Measurements from ENCODE around the gene AQP7. TPM values are rescaled to one million over a fixed set of nuclear protein-coding genes. Genes with fewer than 3 reads are reported as not detected.
A peak's percentile ranks its signal among the peaks of the same experiment; 100 is the strongest.
"Not testable (repeated sequence)": the region's sequence is repeated elsewhere in the genome, so short reads cannot be mapped to it uniquely, and the experiment has no call there.

AQP7 gene
- total RNA-seq, 1 donor from 2014 or later, result not detected

- DNase-seq, result no peak
These were observed 29.1 kb upstream of the AQP7 start for GRCh38 chr9:33431420-33431819.

DNA sequence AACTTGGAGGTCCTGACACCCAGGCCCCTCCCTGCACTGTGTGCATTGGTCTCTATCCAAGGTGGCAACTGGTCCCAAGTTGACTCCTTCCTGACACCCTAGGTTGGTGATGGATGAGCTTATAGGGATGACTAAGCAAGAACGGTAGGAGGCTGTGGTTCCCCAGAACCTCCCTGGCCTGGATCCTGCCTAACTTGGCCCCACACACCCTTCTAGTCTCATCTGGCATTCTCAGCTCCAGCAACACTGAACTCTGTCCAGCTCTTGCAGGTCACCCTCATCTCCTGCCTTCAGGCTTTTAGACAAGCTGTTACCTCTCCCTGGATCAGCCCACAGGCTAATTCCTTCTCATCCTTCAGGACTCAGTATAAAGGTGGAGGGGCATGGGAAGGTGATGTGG, 28.6 kb upstream of the AQP7 start:
- no peak for DNase-seq

DNA sequence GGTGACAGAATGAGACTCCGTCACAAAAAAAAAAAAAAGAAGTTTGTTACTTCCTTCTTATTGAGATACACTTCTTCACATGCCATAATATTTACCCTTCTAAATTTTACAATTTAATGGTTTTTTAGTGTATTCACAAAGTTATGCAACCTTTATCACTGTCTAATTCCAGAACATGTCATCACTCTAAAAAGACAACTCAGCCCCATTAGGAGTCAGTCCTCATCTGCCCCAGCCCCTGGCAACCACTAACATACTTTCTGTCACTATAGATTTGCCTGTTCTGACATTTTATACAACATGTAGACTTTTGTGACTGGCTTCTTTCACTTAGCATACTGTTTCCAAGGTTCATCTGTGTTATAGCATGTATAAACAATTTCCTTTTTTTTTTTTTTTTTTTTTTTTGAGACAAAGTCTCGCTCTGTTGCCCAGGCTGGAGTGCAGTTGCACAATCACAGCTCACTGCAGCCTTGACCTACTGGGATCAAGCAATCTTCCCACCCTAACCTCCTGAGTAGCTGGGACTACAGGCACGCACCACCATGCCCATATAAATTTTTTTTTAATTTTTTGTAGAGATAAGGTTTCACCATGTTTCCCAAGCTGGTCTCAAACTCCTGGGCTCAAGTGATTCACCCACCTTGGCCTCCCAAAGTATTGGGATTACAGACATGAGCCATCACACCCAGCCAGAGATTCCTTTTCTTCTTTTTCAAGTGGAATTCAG, 27.1 kb upstream of the AQP7 start:
- no peak for DNase-seq

DNA sequence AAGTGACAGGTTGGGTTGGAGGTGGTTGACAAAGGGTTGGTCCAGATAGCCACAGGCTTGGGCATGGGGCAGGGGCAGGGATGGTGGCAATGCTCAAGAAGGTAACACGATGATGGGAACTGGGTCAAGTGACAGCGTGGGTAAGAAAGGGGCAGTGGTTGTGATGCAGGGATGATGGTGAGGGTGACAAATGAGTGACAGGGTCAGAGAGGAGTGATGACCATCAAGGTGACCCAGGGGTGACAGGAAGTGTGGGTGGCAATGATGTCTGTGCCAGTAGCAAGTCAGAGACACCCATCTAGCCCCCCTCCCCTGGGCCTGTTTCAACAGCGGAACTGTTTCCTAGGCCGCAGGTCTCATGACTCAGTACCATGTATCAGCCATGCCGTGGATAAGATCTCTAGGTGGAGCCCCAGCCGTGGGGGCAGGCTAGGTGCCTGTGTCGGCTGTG, 24.5 kb upstream of the AQP7 start:
- no peak for DNase-seq

DNA sequence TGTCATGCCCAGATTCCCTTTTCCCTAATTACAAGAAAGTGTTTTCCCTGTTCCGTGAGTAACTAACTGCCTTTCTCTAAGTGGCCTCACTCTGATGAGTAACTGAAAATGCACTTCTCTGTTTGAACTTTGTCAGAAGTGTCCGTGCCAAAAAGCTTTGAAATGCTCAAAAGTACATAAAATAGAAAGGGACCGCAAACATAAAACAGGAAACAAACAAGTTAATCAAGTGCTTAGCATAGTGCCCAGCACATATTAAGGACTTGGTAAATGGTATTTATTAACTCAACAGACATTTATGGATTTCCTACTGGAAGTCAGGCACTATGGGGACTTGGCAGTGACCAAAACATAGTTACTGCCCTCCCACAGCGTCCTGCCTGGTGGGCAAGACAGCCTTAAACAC, 22.8 kb upstream of the AQP7 start:
- DNase-seq, result no peak

DNA sequence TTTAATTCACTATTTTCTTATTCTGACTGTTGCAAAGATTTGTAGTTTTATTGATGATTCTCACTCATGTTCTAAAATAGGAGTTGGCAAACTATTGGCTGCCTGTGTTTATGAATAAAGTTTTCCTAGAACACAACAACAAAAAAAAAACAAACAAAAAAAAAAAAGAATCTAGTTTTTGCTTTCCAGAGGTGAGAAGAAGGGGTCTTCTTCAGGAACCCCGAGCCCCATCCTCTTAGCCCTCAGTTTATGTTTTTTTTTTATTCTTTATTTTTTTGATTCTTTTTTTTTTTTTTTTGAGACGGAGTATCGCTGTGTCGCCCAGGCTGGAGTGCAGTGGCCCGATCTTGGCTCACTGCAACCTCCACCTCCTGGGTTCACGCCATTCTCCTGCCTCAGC, 22.1 kb upstream of the AQP7 start:
- not testable (repeated sequence) for DNase-seq

- DNase-seq, result not testable (repeated sequence)
These were observed 21.7 kb upstream of the AQP7 start for GRCh38 chr9:33424043-33424442.

DNA sequence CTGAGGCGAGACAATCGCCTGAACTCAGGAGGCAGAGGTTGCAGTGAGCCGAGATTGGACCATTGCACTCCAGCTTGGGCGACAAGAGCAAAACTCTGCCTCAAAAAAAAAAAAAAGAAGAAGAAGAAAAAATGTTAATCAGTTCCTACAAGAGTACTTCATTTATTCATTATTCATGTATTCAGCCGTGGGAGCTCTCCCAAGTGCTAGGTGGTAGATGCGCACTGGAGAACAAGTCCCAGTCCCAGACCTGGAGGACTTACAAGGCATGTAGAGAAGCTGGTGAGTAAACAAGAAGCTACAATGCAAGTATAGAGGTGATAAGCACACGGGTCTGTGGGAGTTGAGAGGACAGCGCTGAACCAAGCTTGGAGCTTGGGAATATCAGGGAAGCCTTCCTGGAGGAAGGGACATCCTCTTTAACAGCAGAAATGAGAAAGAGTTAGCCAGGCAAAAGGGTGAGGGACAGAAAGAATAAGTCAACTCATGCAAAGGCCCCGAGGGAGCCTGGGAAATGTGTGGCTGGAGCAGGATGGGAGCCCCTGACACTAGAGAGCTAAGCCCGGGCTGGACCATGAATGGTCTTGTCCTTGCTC, 17.4 kb upstream of the AQP7 start:
- no peak for DNase-seq

GRCh38 chr9:33418090-33418489, 15.7 kb upstream of the AQP7 start:
- no peak for DNase-seq

DNA sequence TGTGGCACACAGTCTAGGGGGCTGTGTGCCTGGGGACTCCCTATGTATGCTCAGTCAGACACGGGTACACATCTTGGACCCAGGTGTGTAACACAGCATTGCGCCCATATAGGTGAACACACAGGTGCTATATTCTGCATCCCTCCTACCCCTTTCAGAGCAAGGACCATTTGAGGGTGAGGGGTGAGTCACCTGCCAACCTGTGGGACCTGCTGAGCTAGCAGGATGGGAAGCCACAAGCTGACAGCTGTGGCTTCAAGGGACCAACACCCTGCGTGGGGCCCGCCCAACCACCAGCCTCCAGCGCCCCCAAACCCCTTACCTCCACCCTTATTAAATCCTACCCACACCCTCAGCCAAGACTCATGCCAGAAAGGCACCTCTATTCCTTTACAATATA, 14.6 kb upstream of the AQP7 start:
- DNase-seq, result no peak

DNA sequence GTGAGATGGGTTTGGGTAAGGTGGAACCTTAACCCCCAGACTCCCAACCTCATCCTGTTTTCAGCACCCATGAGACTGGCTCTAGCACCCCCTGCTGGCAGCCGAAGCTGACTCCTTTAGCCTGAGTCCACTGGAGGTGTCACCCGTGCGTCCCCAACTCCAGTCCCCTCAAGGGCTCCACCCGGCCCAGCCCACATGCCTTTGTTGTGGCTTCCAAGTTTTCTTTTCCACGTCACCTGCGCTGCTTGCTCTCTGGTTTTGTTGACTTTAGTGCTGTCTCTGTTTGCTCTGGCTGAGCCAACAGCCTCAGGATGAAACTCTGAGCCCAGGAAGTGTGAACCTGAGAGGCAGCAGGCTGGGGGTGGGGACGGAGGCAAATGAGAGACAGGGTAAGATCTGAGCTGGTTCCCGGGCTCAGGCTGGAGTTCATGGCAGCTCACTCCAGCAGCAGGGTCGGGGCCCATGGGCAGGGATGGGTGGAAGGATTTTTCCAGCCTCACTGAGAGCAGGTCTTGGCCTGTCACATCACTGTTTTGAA, 13.2 kb upstream of the AQP7 start:
- DNase-seq, result peak; percentile 73

DNA sequence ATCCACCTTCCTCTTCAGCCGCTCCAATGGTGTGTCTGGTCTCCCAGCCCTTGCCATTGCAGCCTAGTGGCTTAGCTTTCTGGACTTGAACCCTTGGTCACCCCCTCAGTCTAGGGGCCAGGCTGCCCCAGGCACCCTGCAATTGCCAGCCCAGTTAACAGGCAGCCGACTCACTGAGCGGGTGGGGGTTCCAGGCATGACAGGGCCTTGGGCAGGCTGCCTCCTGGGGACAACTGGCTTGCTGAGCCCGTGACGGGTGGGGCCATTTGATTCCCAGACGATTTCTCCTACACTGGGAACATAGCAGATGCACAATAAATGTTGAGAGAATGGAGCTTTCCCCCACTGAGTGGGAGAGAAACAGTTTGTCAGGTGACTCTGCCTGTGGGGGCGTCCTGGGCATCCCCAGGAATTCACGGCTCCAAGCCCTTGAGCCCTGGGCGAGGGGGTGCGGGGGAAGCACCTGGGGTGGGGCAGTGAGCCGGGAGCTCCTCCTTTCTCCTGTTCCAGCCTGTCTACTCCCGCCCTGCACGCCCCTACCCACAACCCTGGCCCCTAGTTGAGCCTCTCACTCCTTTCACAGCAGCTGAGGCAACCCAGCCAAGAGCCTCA, 12.6 kb upstream of the AQP7 start:
- no peak for DNase-seq

GRCh38 chr9:33414268-33414667, 11.9 kb upstream of the AQP7 start:
- DNase-seq, result no peak

DNA sequence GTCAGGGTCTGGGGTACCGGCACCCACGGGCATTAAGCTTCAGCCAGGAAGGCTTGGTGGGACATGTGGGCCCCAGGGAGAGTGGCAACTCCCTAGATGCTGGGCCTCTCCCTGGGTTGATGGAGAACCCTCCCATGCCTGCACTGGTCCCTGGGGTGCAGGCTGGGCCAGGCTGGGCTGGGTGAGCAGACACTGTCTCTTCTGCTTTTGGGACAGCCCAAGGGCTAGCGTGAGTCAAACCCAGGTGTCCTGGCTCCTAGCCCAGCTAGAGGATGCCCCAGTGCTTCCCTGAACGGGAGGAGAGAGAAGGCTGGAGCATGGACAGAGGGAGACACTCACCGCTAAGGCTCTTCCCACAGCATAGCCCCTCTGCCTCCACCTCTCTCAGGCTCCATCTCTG, 5.7 kb upstream of the AQP7 start:
- DNase-seq, result no peak

GRCh38 chr9:33407061-33407460, 4.7 kb upstream of the AQP7 start:
- no peak for DNase-seq

DNA sequence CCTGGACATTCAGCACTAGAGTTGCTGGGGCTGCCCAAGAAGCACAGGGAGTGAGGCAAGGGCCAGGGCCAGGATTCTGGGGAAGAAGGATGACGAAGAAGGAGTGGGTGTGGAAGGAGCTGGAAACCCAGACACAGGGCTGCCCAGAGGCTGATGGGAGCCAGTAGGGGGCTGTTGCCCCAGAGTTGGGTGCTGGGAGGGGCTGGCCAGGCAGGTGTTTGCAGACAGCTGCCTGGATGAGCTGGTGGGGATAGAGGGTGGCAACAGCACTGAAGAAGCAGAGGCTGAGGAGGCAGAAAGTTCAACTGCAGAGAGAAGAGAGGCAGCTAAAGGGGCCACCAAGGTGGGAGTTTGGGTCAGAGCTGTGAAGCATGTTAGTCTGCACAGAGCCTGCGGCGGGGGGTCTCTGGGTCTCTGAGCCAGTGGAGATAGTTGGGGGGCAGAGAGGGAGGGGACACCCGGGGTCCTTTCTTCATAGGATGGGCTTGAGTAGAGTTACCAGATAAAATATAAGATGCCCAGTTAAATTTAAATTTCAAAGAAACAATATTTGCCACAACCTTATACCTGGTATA, 2.5 kb upstream of the AQP7 start:
- no peak for DNase-seq

GRCh38 chr9:33403941-33404787, 1.8 kb upstream of the AQP7 start:
- no peak for DNase-seq

DNA sequence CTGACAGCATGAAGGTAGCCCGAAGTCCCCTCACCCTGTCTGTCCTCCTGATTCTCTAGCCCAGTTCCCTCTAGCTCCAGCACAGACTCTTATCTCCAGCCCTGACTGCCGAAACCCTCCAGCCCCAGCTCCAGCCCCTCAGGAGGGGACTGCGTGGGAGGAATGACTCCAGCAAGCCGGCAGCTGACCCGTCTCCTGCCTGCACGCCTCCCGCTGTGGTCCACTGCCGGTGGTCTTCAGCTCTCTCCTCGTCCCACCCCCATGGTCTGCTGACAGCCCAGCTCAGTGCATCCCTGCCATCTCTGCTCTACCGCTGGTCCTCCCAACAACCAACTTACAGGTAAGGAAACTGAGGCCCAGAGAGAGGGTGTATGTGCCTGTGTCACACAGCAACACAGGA, 559 bp downstream of the AQP7 start:
- not testable (repeated sequence) for DNase-seq

GRCh38 chr9:33399047-33399446, 3.3 kb downstream of the AQP7 start:
- not testable (repeated sequence) for DNase-seq

DNA sequence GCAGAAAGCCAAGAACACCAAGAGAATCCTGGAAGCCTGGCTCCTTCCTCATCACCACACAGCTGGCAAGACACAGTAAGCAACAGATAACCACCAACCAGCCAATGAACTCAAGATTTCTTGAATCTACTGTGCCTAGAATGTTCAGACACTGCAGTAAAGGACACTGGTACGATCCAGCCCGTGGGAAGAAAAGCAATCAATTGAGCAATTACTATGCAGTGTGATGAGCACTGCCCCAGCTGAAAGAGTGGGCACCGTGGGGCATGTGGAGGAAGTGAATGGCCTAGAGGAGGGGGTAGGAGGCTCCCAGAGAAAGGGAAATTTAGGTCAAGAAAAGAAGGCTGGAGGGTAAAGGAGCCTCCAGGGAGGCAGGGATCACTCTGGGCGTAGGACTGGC, 4.6 kb downstream of the AQP7 start:
- DNase-seq, result not testable (repeated sequence)

DNA sequence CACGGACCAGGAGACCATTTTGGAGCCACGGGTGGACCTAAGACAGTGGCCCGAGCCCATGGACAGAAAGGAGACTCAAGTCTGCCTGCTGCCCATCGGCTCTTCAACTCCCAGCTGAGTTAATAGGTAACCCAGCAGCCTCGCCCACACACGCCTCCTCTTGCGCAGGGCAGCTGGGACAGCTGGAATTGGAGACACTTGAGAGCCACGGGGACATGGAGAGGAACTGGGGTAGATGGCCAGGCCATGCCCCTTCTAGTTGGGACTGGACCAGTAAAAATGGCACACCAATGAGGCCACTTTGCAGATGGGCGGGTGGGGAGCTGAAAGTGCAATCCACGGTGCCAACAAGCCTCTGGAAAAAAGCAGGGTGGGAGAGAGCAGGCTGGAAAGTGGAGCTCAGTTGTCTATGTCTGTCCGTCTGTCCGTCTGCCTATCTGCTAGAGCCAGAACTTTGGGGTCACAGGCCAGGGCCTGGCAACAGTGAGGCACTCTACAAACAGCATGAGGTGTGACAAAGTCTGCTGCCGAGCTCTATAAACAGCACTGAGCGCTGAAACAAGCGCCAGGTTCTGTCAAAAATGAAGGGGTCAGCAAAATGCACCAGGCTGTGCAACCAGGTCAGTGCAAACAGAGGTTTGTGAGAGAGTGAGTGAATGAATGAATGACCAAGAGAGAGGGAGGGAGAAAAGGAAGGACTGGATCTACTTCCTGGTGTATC, 7.0 kb downstream of the AQP7 start:
- DNase-seq, result not testable (repeated sequence)

GRCh38 chr9:33393986-33394385, 8.4 kb downstream of the AQP7 start:
- not testable (repeated sequence) for DNase-seq

All from dermis blood vessel endothelial cell (primary cell).